A549 treated with Mapracorat at 1 μM for 4 hours (cell line): ENCODE data around the gene PGC. TPM values are rescaled to one million over a fixed set of nuclear protein-coding genes. Genes with fewer than 3 reads are reported as not detected.

ENCODE experiments used
- total RNA-seq: library from RNA; stranded (reverse); fragments of 200-300 nt; extraction: Qiagen RNA extraction; gene quantifications from 5 replicates; pipeline ENCODE4 v1.2.3, GENCODE V29; 2022

The PGC gene
- total RNA-seq: not detected in 5 replicates

DNA sequence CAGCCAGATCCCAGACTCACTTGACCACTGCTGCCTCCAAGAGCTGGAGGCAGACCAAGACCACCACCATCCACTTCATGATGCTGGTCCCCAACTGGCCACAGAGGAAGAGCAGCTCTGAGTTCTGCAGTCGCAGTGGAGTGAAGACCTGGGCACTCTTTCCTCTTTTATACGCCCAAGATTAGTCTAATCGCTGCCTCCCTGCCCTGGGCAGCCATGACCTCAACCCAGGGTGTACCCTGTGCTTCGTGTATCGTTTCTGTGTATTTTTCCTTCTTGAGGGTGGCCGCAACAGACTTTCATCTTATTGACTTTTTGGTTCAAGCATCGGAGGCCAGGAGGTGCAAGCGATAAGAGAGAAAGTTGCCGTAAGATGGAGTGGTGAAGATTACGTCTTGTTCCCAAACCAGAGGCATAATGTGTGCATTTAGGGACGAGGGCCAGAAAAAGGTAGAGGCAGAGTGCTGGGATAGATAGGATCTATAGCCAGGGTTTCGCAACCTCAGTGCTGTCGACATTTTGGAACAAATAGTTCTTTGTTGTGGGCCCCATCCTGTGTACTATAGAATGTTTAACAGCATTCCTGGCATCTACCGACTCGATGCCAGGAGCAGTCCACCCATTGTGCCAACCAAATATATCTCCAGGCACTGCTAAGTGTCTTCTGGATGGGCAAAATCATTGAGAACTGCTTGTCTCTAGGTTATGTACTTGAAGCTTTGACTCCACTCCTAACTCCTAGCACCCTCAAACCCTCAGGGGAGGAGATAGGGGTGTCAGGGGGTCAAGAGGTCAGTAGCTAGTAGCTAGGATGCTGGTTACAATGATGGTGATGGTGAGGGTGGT lies at the start of gene PGC:
PGC (minus strand) TSS at position 142 of the 846 bp plus-strand sequence; CDS start at position 79, 63 bp downstream.

DNA sequence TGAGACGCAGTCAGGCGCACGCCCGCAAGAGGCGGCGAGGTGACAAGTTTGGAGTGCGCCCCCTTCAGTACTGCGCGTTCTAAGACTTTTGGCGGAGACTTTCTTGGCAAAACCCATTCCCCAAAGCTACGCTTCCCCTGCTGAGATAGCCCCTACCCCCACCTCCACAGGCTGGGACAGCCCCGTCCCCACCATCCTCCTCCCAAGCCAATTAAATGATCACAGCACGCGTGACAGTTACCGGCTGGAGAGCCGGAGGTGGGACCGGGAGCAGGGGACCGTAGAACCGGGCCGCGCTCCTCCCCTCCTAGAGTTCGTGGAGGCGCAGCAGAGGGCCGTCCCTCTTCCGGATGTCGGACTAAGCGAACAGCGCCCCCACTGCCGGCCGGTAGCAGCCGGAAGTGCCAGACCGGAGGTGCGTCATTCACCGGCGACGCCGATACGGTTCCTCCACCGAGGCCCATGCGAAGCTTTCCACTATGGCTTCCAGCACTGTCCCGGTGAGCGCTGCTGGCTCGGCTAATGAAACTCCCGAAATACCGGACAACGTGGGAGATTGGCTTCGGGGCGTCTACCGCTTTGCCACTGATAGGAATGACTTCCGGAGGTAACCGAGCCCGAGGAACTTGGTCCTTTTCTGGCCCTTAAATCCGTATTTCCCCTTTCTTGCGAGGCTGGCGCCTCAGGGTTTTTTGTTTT lies 40.2 kb upstream of the PGC start, which contains the start of gene TOMM6:
TOMM6 (plus strand) TSS at position 476 of the 699 bp plus-strand sequence; CDS start at position 480, 4 bp downstream.

DNA sequence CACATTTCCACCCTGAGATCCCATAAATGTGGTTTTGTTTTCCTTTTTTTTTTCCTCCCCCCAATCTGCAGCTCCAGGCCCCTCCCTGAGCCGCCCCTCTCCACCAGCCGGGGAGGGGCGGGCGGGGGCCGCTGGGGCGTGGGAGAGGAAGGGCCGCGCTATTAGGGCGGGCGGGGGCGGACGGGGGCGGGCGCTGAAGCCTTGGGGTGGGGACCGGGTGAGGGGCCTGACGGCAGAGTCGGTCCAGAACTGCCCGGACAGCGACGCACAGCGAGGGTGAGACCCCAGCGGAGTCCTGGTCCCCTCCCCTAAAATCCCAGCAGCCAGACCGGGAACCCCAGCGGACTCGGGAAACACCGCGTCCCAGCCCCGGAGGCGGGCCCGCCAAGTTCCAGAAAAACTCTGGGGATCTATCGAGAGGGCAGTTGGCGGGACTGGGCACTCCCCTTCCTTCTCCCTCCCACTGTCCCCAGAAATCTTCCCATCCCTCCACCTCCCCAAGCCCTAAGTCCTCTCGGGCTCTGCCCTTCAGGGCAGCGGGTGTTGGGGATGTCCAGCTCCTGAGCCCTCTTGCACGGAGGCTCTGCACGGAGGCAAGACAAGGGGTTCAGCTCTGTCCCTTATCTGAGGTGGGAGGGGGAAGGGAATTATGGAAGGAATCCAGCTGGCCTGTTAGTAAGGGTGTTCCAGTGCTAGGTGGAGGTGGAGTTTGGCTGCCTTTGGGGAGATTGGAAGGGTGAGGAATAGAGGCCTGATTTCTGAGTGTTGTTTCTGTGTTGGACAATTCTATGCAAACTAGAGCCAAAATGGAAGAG lies 33.6 kb upstream of the PGC start, which contains the start of gene PRICKLE4:
PRICKLE4 (plus strand) TSS at position 232 of the 815 bp plus-strand sequence. CDS start 2,692 bp downstream, outside the sequence.

DNA sequence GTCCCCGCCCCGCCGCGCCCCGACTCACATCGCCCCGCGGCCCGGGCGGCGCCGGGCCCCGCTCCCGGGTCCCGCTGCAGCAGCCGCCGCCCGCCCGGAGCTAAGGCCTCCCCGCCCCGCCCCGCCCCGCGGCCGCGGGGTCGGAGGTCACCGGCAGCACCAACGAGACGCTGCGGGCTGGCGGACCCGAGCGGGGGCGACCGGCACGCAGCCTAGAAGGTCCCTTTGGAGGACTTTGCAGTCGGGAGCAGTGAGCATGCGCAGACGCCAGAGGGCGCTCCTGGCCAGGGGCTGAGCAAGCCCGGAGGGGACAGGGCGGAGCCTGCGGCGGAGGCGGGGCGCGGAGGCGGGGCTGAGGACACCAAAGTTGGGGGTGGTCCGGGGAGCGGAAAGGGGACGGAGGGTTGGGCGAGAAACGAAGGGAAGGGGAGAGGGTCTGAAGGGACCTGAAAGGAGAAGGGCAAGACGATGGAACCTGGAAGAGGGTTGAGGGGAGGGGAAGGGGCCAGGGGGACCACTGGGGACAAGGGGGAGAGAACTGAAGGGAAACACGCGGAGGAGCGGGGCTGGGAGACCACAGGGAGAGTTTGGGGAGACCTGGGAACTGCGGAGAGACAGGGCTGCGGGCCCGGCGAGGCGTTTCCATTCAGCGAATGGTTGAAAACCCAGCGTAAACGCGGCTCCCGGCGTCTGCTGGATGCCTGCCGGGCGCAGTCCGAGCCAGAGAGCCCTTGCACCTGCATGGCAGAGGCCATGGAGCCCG lies 32.8 kb upstream of the PGC start, which contains the start of gene FRS3:
FRS3 (minus strand) TSS at position 113 of the 763 bp plus-strand sequence. CDS start 2,913 bp downstream, outside the sequence.

DNA sequence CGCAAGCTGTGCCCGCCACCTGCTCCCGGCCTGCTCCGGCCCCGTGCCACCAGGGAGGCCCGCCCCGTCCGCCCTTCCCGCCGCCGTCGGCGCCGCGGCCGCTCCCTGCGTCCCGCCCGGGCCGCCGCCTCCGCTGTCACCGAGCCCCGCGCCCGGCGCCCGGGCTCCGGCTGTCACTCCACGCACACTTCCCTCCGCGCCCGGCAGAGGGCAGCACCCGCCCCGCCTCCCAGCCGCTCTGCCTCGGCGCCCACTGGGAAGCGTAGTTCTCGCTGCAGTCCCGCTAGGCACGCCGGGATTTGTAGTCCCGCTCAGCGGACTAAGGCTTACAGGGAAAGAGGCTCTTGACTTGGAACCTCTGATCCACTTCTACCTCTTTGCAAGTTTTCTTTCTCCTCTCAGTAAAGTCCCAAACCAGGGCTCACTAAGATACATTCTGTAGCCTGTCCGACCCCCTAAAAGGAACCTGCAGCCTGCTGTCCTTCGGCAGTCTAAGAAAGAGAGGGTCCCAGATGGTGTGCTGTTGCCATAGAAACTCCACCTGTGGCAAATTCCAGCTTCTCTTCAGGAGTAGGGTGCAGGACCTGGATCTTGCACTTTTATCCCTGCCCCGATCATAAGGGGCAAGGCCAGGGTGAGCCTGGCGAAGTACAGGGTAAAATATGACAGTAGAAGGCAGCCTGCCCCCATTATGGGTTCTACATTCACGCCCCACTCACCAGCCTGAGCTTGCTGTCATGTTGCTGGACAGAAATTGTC lies 11.6 kb downstream of the PGC start, which contains the start of gene TFEB:
TFEB (minus strand) TSS at position 182 of the 759 bp plus-strand sequence. CDS start 44,395 bp downstream, outside the sequence.

Other genes starting within 250 kb of the PGC start
- gene FOXP4, start 201.0 kb downstream of the PGC start, total RNA-seq: 16.4 to 23.9 TPM (median 23.0 TPM) in 5 replicates
- gene MDFI, start 108.9 kb downstream of the PGC start, total RNA-seq: 0.33 to 1.2 TPM (median 0.85 TPM) in 5 replicates
- 6.6 to 9.0 TPM (median 8.3 TPM) in 5 replicates for gene TFEB, start 11.8 kb downstream of the PGC start, total RNA-seq
- gene FRS3, start 32.5 kb upstream of the PGC start, total RNA-seq: 1.9 to 3.3 TPM (median 2.7 TPM) in 5 replicates
- 0.47 to 0.91 TPM (median 0.66 TPM) in 5 replicates for gene PRICKLE4, start 33.4 kb upstream of the PGC start, total RNA-seq
- 279 to 317 TPM (median 304 TPM) in 5 replicates for gene TOMM6, start 40.3 kb upstream of the PGC start, total RNA-seq
- 0.83 to 1.4 TPM (median 1.0 TPM) in 5 replicates for gene USP49, start 148.0 kb upstream of the PGC start, total RNA-seq
- 13.0 to 15.0 TPM (median 13.8 TPM) in 5 replicates for gene MED20, start 173.7 kb upstream of the PGC start, total RNA-seq
- gene BYSL, start 174.1 kb upstream of the PGC start, total RNA-seq: 36.4 to 46.6 TPM (median 39.1 TPM) in 5 replicates
- gene CCND3, start 194.4 kb upstream of the PGC start, total RNA-seq: 123 to 188 TPM (median 164 TPM) in 5 replicates